DMS 273 (cell line): ENCODE measurements around the gene OSBPL7.

Experiments used
- DNase-seq: peaks from one replicate; lab custom pipeline; 2025; ENCODE audit not compliant: unreplicated experiment; lab: John Stamatoyannopoulos, UW

Gene OSBPL7

DNA sequence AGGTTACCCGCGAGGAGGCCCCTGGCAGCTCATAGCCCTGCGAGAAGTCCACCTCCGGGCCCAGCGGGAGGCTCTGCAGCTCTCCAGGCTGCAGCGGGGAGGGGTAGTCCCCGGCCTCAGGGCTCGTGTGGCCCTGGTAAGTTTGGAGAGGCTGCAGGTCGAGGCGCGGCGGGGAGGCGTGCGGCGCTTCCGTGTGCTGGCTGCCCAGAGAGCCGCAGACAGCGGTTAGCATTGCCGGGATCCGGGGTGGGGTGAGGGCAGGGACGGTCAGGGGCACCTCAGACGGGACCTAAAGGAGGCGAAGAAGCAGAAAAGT, 26.6 kb upstream of the OSBPL7 start:
- DNase-seq, result no peak

DNA sequence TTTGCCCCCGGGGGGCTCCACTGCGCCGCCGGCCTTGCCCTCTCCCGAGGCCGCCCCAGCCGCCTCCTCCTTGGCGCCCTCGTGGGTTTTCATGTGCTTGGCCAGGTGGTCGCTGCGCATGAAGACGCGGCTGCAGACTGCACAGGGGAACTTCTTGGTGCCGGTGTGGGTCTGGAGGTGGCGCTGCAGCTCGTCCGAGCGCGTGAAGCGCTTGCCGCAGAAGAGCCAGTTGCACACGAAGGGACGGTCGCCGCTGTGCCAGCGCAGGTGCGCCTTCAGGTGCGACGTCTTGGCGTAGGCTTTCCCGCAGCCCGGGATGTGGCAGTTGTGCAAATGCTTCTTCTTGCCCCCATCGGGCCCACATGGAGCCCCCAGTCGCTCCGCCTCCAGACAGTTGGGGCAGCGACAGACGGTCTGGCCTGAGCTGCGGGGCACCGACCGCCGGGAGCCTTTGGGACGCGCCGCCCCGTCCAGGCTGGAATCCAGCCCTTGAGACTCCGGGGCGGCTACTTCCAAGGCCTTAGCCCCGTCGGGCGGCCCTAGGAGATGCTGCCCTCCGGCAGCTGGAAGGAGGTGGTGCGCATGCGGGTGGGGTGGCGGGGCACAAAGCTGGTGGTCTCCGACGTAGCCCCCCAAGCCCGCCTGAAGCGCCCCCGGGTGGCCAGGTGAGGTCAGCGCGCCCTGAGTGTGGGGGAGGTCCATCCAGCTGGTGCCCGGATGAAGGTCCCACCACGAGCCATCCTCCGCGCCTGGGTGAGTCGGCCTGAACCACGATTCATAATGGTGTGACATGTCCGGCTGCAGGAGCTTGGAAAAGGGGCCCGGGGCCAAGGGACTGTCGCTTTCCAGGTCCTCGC, 26.0 kb upstream of the OSBPL7 start:
- DNase-seq, result no peak

DNA sequence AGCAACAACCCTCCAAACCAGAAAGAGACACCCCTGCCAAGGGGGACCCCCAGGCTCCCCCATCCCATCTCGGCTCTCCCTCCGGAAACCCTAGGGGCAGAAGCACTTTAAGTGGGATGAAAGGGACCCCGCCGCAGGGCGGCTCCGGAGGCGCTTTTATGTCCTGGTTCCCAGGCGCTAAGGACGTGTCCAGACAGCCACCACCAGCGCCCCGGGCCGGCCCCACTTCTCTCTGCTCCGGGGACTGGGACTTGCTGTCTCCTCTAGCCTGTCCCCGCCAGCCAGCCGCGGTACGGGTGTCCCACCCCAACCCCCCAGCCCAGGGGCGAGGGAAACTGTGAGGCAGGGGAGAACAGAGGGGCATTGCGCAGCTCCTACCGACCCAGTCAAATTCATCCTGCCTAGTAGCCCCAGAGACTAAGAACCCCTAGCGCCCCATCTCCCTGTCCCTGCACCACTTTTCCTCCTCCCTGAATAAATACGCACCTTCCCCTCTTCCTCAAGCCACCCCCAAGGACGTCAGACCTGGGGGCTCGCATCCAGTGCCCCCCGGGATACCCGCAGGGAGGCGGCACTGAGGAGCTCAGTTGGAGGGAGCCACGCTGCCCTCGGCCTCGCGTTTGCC, 25.2 kb upstream of the OSBPL7 start:
- DNase-seq, result peak; percentile 29

DNA sequence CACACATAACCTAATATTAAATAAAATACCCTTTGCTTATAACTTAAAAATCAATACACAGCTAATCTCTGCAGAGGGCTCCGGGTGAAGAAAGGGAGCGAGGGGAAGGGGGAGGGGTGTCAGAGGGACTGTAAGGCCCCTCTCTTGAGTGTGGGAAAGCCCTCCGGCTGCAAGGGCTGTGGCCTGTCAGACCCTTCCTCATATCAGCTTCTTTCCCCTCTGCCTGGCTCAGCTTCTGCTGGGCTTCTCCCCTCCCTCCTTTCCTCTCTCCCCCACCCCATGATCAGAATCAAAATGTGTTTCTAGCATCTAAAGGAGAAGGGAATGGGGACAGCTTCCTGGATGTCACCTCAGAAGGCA, 24.1 kb upstream of the OSBPL7 start:
- no peak for DNase-seq

DNA sequence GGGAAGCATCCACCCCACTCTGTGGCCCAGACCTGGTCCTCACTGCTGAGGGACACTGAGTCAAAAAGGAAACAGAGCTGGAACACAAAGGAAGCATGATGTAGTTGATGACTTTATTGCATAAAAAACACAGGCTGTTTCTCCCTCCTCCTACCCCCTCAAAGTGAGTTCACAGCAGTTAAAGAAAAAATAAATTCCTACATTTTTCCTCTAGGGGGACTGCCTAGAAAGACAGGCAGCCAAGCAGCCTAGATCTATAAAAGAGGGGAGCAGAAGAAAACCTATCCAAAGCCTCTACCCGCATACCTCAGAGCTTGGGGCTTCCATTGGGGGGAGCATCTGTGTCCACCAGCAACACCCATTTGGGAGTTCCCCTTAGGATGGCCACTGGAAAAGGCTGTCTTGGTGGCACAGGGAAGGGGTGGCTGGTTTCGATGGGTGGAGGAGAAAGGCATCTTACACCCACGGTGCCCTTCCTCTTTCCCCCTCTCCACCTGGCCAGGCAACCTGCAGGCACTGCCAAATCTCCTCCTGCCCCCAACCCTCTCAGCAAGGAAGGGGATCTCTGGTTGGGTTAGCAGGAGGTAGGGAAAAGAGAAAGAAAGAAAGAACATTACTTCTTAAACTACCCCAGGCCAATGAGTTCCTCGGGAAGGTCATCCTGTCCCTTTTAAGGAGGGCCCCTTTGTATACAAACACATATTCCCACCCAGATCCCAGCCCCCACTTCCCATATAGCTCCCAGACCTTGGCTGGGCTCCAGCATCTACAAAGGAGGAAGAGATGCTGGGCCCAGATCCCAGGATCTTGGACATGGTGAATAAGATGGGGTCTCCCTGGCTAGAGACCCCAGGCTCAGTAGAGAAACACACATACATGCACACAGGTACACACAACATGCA, 23.5 kb upstream of the OSBPL7 start:
- DNase-seq, result peak; percentile 62

DNA sequence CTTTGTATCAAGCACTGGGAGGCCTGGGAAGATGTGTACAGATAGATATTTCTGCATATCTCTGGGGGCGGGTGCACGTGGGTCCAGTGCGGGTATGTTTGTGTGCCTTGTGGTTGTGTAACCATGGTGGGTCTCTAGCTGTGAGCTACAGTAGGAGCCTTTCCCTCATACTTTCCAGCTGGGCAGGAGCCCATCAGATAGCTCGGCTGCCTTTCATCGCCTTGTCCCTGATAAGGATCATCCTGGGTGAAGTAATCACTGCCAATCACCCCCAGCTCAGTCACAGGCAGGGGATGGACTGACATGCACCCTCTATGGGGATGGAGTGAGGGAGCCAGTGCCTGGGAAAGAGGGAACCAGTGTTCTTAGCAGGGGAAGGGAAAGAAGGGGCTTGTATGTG, 22.6 kb upstream of the OSBPL7 start:
- no peak for DNase-seq

DNA sequence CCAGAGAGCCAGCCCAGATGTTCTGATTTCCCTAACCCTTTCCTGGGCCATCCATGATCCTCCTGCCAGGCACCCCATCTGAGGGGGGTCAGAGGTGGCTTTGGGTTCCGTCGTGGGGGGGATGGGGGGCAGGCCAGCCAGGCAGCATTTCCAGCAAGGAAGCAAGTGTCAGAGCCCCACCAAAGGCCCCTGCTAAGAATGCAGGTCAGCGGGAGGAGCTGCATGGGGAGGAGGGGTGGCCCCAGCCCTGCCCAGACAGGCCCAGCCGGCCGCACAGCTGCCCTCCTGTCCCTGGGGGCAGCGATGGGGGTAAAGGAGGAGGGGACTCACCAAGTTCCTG, 21.8 kb upstream of the OSBPL7 start:
- no peak for DNase-seq

DNA sequence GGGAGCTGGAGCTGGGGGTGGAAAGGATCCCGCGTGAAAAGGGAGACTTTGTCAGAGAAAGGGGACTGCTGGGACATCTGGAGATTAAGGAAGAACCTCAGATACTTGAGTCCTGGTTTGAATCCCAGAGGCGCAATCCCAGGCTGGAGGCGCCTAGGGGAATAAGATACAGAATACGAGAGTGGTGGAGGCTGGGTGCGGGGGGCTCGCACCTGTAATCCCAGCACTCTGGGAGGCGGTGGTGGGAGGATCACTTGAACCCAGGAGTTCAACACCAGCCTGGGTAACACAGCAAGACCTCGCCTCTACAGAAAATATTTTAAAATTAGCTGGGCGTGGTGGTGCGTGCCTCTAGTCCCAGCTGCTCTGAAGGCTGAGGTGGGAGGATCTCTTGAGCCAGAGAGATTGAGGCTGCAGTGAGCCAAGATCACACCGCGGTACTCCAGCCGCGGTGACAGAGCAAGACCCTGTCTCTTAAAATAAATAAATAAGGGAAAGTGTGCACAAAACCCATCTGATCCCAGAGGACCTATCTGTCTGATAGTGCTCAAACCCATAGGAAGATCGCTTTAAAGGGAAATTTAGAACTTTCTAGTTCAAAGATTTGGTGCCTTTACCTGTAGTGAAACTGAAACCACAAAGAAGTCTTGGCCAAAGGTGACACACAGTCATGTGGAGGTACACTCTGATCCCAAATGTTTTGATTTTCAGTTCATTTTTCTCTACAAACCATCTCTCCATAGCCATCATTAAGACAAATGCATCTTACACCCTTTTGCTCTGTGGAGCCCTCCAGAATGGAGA, 20.1 kb upstream of the OSBPL7 start:
- no peak for DNase-seq

DNA sequence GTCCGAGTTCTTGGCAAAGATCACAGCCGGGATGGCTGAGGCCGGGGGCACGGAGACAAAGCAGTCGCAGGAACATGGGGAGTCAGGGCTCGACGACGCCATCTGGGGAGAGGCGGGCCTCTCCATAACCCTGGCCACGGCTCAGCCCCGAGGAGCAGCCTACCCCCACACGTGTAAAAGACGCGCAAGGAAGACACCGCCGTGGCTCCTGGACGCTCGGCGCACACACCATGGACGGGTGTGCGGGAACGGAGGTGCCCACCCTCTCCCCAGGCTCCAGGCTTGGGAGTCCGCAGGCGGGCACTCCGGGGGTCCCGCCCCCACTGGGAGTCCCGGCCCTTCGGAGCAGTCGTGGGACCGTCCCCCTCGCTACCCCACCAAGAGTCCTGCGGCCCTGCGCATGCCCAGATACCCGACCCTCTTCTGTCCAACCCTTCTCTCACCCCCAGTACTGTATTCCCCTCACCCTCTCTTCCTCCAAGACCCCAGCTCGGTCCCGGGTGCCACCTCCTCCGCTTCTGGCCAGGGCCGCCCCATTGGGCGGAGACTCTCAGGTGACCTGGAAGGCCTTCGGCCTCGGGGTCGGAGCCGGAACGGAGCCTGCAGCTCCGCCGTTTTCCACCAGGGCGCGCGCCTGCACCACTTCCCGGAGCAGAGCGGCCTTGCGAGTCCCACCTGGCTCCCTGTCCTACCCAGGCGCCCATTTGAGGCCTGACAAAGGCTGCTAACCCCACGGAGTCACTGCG, 19.3 kb upstream of the OSBPL7 start, which contains the start of gene SCRN2:
Gene SCRN2 (minus strand): TSS at position 532 of the 746 bp plus-strand sequence. CDS start 430 bp downstream, at position 102.
- peak; percentile 94 for DNase-seq

DNA sequence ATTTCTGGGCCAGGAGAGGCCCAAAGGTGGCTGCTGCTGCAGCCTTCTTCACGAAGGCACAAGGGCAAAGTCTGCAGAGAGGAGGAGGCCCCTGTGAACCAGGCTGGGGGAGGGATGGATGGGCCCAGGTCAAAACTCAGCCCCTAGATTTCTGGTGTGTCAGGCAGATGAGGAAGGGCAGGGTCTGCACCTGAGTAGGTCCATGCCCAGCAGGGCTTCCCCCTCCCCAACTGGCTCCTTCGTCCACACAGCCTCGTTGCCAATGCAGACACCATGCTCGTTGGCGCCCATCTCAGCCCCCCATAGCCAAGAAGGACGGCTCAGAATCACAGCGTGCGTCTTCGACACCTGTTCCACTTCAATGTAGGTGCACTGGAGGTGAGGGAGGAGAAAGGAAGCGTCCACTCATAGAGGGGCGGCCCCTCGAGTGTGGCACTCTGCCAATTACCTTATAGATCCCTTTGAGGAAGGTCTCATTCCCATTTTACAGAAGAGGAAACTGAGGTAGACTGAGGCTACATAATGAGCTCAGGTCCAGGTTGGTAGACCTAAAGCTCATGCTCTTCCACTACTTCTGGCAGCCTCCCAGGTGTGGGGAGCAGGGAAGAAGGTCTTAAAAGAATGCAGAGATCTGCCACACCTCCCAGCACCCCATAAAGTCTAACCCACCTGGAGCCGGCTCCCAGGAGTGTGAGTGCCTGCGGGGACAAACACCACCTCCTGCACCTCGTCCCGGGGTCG, 18.6 kb upstream of the OSBPL7 start:
- DNase-seq, result peak; percentile 58

DNA sequence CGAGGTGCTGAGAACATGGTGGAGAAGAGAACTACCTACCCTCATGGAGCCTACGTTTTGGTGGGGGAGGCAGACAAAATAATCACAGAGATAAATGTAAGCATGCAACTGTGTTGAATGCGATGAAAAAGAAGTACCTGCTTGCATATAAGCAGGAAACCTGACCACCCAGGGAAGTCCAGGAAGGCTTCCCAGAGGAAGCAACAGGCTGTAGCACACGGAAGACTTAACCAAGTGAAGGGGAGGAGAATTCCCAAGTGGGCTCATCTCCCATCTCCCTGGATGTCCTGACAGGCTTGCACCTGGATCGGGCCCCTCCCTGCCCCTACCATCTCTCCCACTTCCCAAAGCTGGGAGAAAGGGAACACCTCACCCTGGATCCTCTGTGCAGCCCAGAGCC, 17.5 kb upstream of the OSBPL7 start:
- no peak for DNase-seq

DNA sequence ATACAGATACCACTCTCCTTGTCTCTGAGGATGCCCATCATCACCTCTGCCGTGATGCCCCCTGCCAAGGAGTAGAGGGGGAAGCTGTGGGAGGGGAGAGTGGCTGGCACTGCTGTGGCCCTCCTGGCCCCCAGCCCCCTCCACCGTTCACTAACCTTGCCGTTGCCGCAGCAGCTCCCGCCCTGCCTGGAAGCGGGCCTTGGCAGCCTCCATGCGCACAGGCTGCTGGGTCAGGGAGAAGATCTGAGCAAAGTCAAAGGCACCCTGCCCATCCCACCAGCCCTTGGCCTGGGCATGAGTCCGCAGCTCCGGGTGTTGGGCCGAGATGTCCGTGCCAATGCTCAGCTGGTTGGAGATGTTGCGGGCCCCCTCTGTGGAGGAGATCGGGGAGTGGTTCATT, 17.0 kb upstream of the OSBPL7 start:
- DNase-seq, result no peak

DNA sequence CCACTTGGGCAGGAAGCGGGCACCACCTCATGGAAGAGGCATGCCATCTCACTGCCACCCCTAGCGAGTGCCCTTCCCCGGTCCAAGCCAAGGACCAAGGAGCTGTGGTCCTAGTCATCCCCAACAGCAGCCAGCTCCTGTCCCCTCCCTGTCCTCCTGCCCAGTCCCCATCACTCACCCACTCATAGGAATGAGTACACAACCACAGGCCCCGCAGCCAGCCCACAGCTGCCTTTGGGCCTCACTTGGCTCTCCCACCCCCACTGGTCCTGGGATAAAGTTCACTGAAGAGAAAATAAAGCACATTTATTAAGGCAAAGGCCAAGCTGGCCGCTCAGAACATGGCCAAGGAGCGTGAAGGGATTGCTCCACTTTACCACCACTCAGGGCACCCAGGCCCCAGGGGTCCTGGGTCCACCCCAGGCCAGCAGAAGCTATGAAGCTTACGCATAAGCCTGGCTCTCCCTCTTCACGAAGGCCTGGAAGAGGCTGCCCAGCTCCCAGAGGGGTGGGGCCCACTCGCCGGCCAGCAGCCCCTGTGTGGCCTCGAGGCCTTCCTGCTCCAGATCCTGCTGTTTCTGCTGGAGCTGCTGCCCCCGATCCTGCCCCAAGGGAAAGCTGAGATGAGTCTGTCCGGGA, 15.9 kb upstream of the OSBPL7 start:
- DNase-seq, result no peak

DNA sequence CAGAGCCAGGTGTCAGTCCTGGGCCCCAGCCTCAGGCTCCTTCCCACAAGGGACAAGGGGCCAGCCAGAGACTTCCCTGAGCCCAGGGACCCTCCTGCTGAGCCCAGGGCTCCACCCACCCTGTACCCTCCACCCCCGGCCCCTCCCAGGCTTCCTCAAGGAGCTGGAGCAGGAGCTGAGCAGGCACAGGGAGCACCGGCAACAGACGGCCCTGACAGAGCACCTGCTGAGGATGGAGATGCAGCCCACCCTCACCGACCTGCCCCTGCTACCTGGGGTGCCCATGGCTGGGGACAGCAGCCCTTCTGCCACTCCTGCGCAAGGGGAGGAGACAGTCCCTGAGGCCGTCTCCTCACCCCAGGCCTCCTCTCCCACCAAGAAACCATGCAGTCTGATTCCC, 15.0 kb upstream of the OSBPL7 start:
- no peak for DNase-seq

DNA sequence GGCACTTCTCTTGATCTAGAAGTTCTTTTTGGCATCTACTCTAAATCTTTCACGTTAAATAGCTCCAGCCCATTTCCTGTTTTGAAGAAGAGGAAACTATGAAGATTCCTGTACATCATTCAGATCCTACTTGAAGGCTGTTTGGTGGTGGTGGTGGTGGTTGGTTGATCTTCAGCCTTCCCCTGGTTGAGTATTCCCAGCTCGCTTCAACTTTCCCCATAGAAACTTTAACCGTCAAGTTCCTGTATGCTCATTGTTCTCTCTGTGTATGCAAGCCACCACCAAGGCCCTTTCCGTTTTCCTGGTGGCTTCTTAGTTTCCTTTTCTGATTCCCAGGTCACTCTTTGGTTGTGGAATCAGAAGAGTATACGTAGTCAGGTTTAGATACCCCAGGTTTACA, 13.2 kb upstream of the OSBPL7 start:
- DNase-seq, result no peak

DNA sequence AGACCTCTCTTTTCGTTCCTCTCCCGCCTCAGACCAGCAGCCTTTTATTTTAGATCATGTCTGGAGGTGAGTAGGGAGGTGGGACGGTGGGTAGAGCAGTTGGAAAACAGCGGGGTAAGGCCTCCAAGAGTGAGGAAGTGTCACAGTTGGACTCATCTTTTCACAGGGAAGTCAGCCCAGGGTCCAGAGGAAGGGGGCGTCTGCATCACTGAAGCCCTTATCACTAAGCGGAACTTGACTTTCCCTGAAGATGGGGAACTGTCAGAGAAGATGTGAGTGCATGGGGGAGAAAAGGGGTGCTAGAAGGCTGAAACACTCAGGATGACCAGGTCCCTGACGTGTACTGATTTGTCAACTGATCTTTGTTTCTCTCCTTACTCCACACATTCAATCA, 10.3 kb upstream of the OSBPL7 start:
- no peak for DNase-seq

DNA sequence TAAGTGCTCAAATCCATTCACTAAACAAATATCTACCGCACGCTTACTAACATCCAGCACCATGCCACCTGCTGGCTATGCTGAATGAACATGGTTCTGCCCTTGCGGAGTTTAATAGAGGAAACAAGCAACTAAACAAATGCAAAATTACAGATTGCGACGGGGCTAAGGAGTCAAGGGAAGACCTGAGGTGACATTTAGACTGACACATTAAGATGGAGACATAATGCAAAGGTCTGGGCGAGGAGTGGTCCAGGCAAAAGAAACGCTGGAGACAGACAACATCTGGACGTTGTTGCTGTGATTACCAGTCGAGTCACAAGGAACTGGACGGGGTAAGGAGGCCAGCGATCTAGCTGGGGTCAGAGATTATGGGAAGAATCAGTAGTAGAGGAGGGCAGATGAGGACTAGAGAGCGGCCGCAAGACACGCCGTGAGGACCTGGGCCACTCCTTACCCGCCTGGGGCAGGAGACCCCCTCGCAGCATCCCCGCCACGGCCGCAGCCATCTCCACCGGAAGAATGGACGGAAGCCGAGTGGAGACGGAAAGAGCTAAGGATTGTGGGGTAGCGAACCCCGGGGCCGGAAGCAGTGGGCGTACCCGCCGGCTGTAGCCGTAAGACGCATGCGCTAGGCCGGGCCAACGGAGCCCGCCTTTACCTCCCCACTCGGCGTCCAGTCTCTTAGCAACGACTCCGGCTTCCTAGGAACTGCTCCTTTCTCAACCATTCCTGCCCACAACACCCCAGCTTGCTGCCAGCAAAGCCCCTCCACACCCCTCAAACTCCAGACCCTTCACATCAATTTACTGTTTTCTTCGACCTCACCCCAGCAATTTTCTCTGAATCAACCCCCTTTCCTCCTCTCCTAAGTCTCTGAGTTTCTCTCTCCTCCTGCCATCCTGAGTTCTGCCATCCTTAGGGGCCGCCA, 9.7 kb upstream of the OSBPL7 start, which contains the start of the genes LRRC46 and MRPL10:
Gene LRRC46 (plus strand): TSS at position 668 of the 931 bp plus-strand sequence. CDS start 320 bp downstream, outside the sequence.
Gene MRPL10 (minus strand): TSS at position 539 of the 931 bp plus-strand sequence. CDS start 30 bp downstream, at position 509.
- peak; percentile 97 for DNase-seq
